Right atrium auricular region (tissue), 2 donors: ENCODE data around the gene MAOB. TPM values are rescaled to one million over a fixed set of nuclear protein-coding genes. Genes with fewer than 3 reads are reported as not detected.

Experiments
- DNase-seq: peaks from one replicate; pipeline ENCODE4 v3.0.0-alpha.2; 2019; ENCODE audit warnings: low spot score
- H3K27ac ChIP-seq, 2 donors: fragments of 200-600 bp; sonication (generic); 1 replicate in 1 of 2; 2 replicates in 1 of 2; pipeline ENCODE4 v1.5.1; 2016 to 2019
- H3K27me3 ChIP-seq, 2 donors: fragments of 200-600 bp; sonication (generic); one replicate each; pipeline versions ENCODE4 v1.5.1 to v1.6.0; 2017 to 2019
- H3K36me3 ChIP-seq: fragments of 200-600 bp; sonication (generic); one replicate; pipeline ENCODE4 v1.5.1; 2016
- H3K4me1 ChIP-seq, 2 donors: fragments of 200-600 bp; sonication (generic); one replicate each; pipeline versions ENCODE4 v1.5.1 to v1.6.0; 2017 to 2019
- H3K4me3 ChIP-seq, 2 donors: fragments of 200-600 bp; sonication (generic); 1 replicate in 1 of 2; 2 replicates in 1 of 2; pipeline ENCODE4 v1.5.1; 2017 to 2019; ENCODE audit warnings: mild to moderate bottlenecking in 1 of 2, moderate library complexity in 1 of 2
- H3K9me3 ChIP-seq, 2 donors: fragments of 200-600 bp; sonication (generic); one replicate each; pipeline ENCODE4 v1.5.1; 2019
- CTCF ChIP-seq, 2 donors: fragments of 200-600 bp; sonication (generic); IDR thresholded peaks; one replicate each; pipeline ENCODE4 v1.5.1; 2019; ENCODE audit warnings: antibody characterized with exemption in 2 of 2
- total RNA-seq, 2 donors: library from RNA; depleted of rRNA; stranded (reverse); fragments of >200 nt; gene quantifications; one replicate each; pipeline ENCODE4 v1.1.0, GENCODE V29; 2016

The MAOB gene
- total RNA-seq, 2 donors from 2014 or later: 21.0 to 64.3 TPM

- no peak for DNase-seq
- H3K4me1 ChIP-seq: no peaks in the 10 kb centered on the region
- TF ChIP-seq CTCF (IDR thresholded peaks at IDR 0.05): no peak
- peaks cover 0 to 24% of the 10 kb centered on the region in 2 donors for H3K9me3 ChIP-seq
- no peaks in the 10 kb centered on the region for H3K27me3 ChIP-seq
- no peak overlapping the region for H3K4me3 ChIP-seq
- no peaks in the 10 kb centered on the region for H3K36me3 ChIP-seq
- no peak overlapping the region for H3K27ac ChIP-seq
Observed at GRCh38 chrX:43718956-43719355, 163.3 kb downstream of the MAOB start.

- peaks cover 0 to 24% of the 10 kb centered on the region in 2 donors for H3K9me3 ChIP-seq
- H3K36me3 ChIP-seq: no peaks in the 10 kb centered on the region
- no peak overlapping the region for H3K4me3 ChIP-seq
- DNase-seq: no peak
- no peaks in the 10 kb centered on the region for H3K27me3 ChIP-seq
- no peak overlapping the region for H3K27ac ChIP-seq
- H3K4me1 ChIP-seq: no peaks in the 10 kb centered on the region
- no peak for TF ChIP-seq CTCF (IDR thresholded peaks at IDR 0.05)
Observed at GRCh38 chrX:43718546-43718945, 163.7 kb downstream of the MAOB start.

GRCh38 chrX:43718081-43718480 lies 164.2 kb downstream of the MAOB start:
- DNase-seq: no peak
- Histone ChIP-seq H3K4me1 (no peaks in the 10 kb centered on the region), H3K27me3 (no peaks in the 10 kb centered on the region), H3K4me3 (no peak overlapping the region), H3K36me3 (peaks cover 2% of the 10 kb centered on the region), H3K9me3 (peaks cover 0 to 23% of the 10 kb centered on the region in 2 donors), H3K27ac (no peak overlapping the region)
- no peak for TF ChIP-seq CTCF (IDR thresholded peaks at IDR 0.05)

GRCh38 chrX:43717161-43717560 lies 165.1 kb downstream of the MAOB start:
- H3K4me3 ChIP-seq: no peak overlapping the region
- H3K27me3 ChIP-seq: no peaks in the 10 kb centered on the region
- no peak for DNase-seq
- no peaks in the 10 kb centered on the region for H3K4me1 ChIP-seq
- TF ChIP-seq CTCF (IDR thresholded peaks at IDR 0.05): no peak
- peaks cover 11% of the 10 kb centered on the region for H3K36me3 ChIP-seq
- H3K9me3 ChIP-seq: peaks cover 0 to 14% of the 10 kb centered on the region in 2 donors
- H3K27ac ChIP-seq: no peak overlapping the region

- Histone ChIP-seq H3K27ac (no peak overlapping the region), H3K4me1 (no peaks in the 10 kb centered on the region), H3K4me3 (no peak overlapping the region), H3K36me3 (peaks cover 14% of the 10 kb centered on the region), H3K9me3 (peaks cover 0 to 9% of the 10 kb centered on the region in 2 donors), H3K27me3 (no peaks in the 10 kb centered on the region)
- no peak for TF ChIP-seq CTCF (IDR thresholded peaks at IDR 0.05)
- no peak for DNase-seq
Observed at GRCh38 chrX:43716696-43717095, 165.6 kb downstream of the MAOB start.

Other genes with a start within 250 kb of the MAOB start
- gene MAOA, start 226.2 kb downstream of the MAOB start, total RNA-seq: 100 to 1,000 TPM; 111 to 174 TPM
- gene NDP, start 90.9 kb upstream of the MAOB start, total RNA-seq: under 1 TPM in 1 of 2 donors, not detected in 1; 0.20 TPM